ENCODE results near the gene CST2.
"Not testable (repeated sequence)": the region's sequence is repeated elsewhere in the genome, so short reads cannot be mapped to it uniquely, and the experiment has no call there.

Gene CST2

GRCh38 chr20:23800865-23801264, 25.7 kb downstream of the CST2 start:
- DNase-seq = no peak

GRCh38 chr20:23799216-23799847, 27.2 kb downstream of the CST2 start:
- peak; percentile 3 to 13 for DNase-seq

- no peak for DNase-seq
These were observed 31.0 kb downstream of the CST2 start for GRCh38 chr20:23795526-23795925.

- no peak for DNase-seq
These were observed 31.7 kb downstream of the CST2 start for GRCh38 chr20:23794841-23795240.

- no peak for DNase-seq
These were observed 32.5 kb downstream of the CST2 start for GRCh38 chr20:23794065-23794464.

- DNase-seq = no peak
These were observed 43.1 kb downstream of the CST2 start for GRCh38 chr20:23783447-23783846.

GRCh38 chr20:23782366-23782983, 44.1 kb downstream of the CST2 start:
- DNase-seq = peak in 1 of 2 donors; percentile 35

- DNase-seq = not testable (repeated sequence)
These were observed 47.9 kb downstream of the CST2 start for GRCh38 chr20:23778676-23779075.

GRCh38 chr20:23777380-23777779, 49.1 kb downstream of the CST2 start:
- DNase-seq = not testable (repeated sequence)

GRCh38 chr20:23776067-23776771, 50.3 kb downstream of the CST2 start:
- no peak for DNase-seq

- DNase-seq = no peak
These were observed 52.4 kb downstream of the CST2 start for GRCh38 chr20:23774081-23774480.

Measured in inflammatory macrophage treated with lipopolysaccharide for 1 hour (primary cell).